22Rv1 (cell line): ENCODE results near the gene ANKH.

ENCODE experiments used
- H3K27ac ChIP-seq: fragments of 450-650 bp; 2 replicates; pipeline ENCODE4 v1.5.1; 2017
- ZFX ChIP-seq: fragments of 450-650 bp; IDR thresholded peaks from 2 replicates; pipeline ENCODE4 v1.6.1; 2017; ENCODE audit warnings: antibody characterized with exemption, borderline replicate concordance
- TF ChIP-seq, protein P1 (sequence below): fragments of 450-650 bp; IDR thresholded peaks from 2 replicates; pipeline ENCODE4 v1.5.1; 2017; ENCODE audit warnings: mild to moderate bottlenecking

Gene ANKH

DNA sequence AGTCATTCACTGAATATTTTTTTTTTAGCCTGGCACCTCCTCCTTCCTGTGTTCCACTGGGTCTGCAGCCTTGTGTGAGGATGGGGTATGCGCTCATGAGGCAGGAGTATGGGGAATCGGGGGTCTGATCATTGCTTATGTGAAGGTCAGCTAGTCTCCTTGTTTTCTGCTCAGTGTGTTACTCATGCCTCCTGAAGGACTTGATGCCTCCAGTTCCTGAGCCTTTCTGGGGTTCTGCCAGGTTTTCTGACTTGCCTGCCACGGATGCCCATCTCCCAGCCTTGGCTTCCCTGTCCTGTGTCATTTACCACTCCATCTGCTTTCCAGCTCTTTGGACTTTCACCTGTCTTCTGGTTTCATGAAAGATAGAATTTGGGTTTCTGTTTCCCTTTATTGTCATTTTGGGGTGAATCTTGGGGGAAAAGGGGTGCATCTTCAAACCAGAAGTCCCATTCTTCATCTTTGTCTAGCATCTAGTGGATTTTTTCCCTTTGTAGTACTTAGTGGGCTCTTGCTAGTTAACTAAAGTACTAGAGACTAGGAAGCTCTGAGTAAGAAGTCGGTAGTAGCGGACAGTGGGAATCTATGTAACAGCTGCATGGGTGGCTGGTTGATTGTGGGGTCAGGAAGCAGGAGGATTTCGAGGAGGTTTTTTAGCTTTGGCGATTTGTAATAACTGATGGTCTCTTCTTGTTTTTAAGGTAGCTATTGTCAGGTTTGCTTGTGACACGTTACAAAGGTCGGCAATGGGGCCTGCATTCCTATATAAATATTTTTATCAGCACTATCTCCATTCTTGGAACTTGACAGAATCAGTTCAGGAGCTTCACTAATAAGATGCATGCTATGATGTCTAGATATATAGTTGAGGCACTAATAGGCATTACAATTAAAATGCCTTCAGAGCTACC is 198.8 kb downstream of the ANKH start:
- no peak for TF ChIP-seq ZFX
- TF ChIP-seq, protein P1, sequence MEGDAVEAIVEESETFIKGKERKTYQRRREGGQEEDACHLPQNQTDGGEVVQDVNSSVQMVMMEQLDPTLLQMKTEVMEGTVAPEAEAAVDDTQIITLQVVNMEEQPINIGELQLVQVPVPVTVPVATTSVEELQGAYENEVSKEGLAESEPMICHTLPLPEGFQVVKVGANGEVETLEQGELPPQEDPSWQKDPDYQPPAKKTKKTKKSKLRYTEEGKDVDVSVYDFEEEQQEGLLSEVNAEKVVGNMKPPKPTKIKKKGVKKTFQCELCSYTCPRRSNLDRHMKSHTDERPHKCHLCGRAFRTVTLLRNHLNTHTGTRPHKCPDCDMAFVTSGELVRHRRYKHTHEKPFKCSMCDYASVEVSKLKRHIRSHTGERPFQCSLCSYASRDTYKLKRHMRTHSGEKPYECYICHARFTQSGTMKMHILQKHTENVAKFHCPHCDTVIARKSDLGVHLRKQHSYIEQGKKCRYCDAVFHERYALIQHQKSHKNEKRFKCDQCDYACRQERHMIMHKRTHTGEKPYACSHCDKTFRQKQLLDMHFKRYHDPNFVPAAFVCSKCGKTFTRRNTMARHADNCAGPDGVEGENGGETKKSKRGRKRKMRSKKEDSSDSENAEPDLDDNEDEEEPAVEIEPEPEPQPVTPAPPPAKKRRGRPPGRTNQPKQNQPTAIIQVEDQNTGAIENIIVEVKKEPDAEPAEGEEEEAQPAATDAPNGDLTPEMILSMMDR = no peak

GRCh38 chr5:14672082-14672481 is 199.5 kb downstream of the ANKH start:
- no peak for TF ChIP-seq ZFX
- TF ChIP-seq, protein P1 = no peak
- no peak overlapping the region for H3K27ac ChIP-seq

More for the DNA sequence above, 198.8 kb downstream of the ANKH start:
- H3K27ac ChIP-seq = no peak overlapping the region

- TF ChIP-seq, protein P1 = no peak
- no peak for TF ChIP-seq ZFX
- H3K27ac ChIP-seq = no peak overlapping the region
Observed at GRCh38 chr5:14671414-14671813, 200.2 kb downstream of the ANKH start.

DNA sequence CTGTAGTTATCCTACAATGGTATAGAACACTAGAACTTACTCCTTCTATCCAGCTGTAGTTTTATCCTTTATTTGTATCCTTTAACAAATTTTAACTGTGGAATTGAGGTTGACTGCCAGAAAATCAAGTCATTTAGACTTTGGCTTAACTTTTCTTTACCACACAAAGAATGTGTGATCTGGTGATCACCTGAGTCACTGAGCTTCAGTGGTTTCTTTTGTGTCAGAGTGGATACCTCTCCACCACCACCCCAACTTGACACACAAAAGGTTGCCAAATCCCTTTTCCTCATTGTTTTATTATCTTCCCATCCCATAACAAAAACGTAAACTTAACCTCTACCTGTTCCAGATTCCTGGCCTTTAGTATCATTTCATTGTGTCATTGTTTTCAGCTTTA is 201.6 kb downstream of the ANKH start:
- TF ChIP-seq ZFX = no peak
- TF ChIP-seq, protein P1 = no peak
- H3K27ac ChIP-seq = no peak overlapping the region

- TF ChIP-seq, protein P1 = no peak
- TF ChIP-seq ZFX = no peak
- no peak overlapping the region for H3K27ac ChIP-seq
Observed at GRCh38 chr5:14669415-14669814, 202.2 kb downstream of the ANKH start.

- TF ChIP-seq, protein P1 = no peak
- no peak for TF ChIP-seq ZFX
Observed at GRCh38 chr5:14668181-14668591, 203.4 kb downstream of the ANKH start.

GRCh38 chr5:14667770-14668169 is 203.8 kb downstream of the ANKH start:
- H3K27ac ChIP-seq = no peak overlapping the region
- no peak for TF ChIP-seq ZFX
- TF ChIP-seq, protein P1 = no peak

More at GRCh38 chr5:14668181-14668591, 203.4 kb downstream of the ANKH start:
- H3K27ac ChIP-seq = no peak overlapping the region
